ENCODE data around the gene TUBAL3. TPM values are rescaled to one million over a fixed set of nuclear protein-coding genes. Genes with fewer than 3 reads are reported as not detected.

TUBAL3 gene
- total RNA-seq, 1 experiment from 2014 or later: 0.98 TPM

DNA sequence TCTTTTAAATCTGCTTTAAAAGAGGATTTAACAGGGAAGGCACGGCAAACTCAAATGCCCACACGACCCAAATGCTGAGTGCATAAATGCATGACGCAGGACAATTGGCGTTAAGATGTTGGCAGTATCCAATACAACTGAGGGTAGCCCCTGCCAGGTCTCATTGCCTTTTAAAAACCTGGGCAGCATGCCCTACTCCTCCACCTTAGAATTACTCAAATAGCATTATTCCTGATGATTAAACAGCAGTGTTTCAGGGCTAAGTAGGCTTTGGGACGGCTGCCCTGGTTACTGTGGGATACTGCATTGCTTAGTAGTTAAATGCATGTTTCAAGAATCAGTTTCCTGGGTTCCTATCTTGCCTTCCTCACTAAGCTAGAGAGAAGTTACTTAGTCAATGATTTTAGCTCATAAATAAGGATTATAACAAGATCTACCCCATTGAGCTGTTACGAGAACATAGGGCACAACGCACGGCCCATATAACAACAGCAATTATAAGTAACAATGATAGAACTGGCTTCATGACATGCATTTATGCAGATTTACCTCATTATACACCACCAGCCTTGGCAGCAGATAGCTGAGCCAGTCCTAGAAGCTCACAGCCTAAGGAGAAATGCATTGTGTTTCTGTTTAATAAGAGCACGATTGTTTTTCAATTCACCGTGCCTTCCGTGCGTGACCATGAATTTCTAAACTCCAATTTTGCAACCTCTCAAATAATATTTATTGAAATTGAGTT lies 7.9 kb downstream of the TUBAL3 start:
- H3K79me2 ChIP-seq (ENCODE audit: insufficient read depth, low read length): no peaks in the 10 kb centered on the region
- no peaks in the 10 kb centered on the region for H4K20me1 ChIP-seq (ENCODE audit: insufficient read depth)
- H3K4me2 ChIP-seq (ENCODE audit: low read length): no peak overlapping the region
- H2AFZ ChIP-seq (ENCODE audit: low read depth, low read length, poor library complexity, severe bottlenecking): no peak overlapping the region
- ChIA-PET CTCF (no interaction called here), POLR2A (no interaction called here), RAD21 (ENCODE audit: low non-redundant PET in 1 of 2, low total read pairs in 2 of 2, uncharacterized antibody in 2 of 2, unreplicated experiment in 2 of 2) (no interaction called here)
- no peak overlapping the region for H3K4me3 ChIP-seq (replicated peaks in 1 of 2; ENCODE audit: low read depth in 1 of 2, low read length in 2 of 2)
- no peaks in the 10 kb centered on the region for H3K9me2 ChIP-seq (ENCODE audit: insufficient read depth)
- intact Hi-C loops (cut with micrococcal nuclease): no loop called here
- ATAC-seq (no peak), DNase-seq (ENCODE audit: low read depth, low spot score) (no peak)
- no peak overlapping the region for H3K27ac ChIP-seq (ENCODE audit: low read depth, low read length)
- H3K4me1 ChIP-seq (ENCODE audit: control insufficient read depth in 1 of 2, insufficient read depth in 2 of 2, low read length in 2 of 2): no peaks in the 10 kb centered on the region
- H3K36me3 ChIP-seq (ENCODE audit: control insufficient read depth in 1 of 2, insufficient read depth in 2 of 2, low read length in 2 of 2): no peaks in the 10 kb centered on the region
- no peaks in the 10 kb centered on the region for H3K27me3 ChIP-seq (ENCODE audit: insufficient read depth, low read length)
- no TSS peak for BruUV-seq (replicated peaks)
- TF ChIP-seq RAD21 (IDR thresholded peaks at IDR 0.05; ENCODE audit: low read depth) (no peak), ZFX (IDR thresholded peaks at IDR 0.05) (no peak), YY1 (IDR thresholded peaks at IDR 0.05; ENCODE audit: extremely low read depth, insufficient replicate concordance, low read depth, low read length) (no peak), CEBPB (IDR thresholded peaks at IDR 0.05; ENCODE audit: low read depth) (no peak), SRF (IDR thresholded peaks at IDR 0.05; ENCODE audit: low read depth) (no peak)
- TF ChIP-seq, protein P1, sequence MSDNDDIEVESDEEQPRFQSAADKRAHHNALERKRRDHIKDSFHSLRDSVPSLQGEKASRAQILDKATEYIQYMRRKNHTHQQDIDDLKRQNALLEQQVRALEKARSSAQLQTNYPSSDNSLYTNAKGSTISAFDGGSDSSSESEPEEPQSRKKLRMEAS (IDR thresholded peaks at IDR 0.05): no peak
- H3K9me3 ChIP-seq (ENCODE audit: control insufficient read depth in 1 of 2, insufficient read depth in 1 of 2, low read depth in 1 of 2, low read length in 2 of 2): peaks cover 0 to 2% of the 10 kb centered on the region in 2 experiments; a peak in 1 of 4 replicates
- H3K9ac ChIP-seq (ENCODE audit: low read length): no peak overlapping the region

GRCh38 chr10:5395168-5395567 lies 9.5 kb downstream of the TUBAL3 start:
- CTCF ChIA-PET: no interaction called here
- POLR2A ChIA-PET: no interaction called here
- BruUV-seq (replicated peaks): no TSS peak

More at GRCh38 chr10:5395168-5395567, 9.5 kb downstream of the TUBAL3 start:
- Histone ChIP-seq H2AFZ (ENCODE audit: low read depth, low read length, poor library complexity, severe bottlenecking) (no peak overlapping the region), H3K4me2 (ENCODE audit: low read length) (no peak overlapping the region), H3K36me3 (ENCODE audit: control insufficient read depth in 1 of 2, insufficient read depth in 2 of 2, low read length in 2 of 2) (no peaks in the 10 kb centered on the region), H3K27ac (ENCODE audit: low read depth, low read length) (no peak overlapping the region), H3K4me3 (replicated peaks in 1 of 2; ENCODE audit: low read depth in 1 of 2, low read length in 2 of 2) (no peak overlapping the region), H4K20me1 (ENCODE audit: insufficient read depth) (no peaks in the 10 kb centered on the region), H3K4me1 (ENCODE audit: control insufficient read depth in 1 of 2, insufficient read depth in 2 of 2, low read length in 2 of 2) (no peaks in the 10 kb centered on the region), H3K9me2 (ENCODE audit: insufficient read depth) (no peaks in the 10 kb centered on the region), H3K79me2 (ENCODE audit: insufficient read depth, low read length) (no peaks in the 10 kb centered on the region), H3K9ac (ENCODE audit: low read length) (no peak overlapping the region), H3K27me3 (ENCODE audit: insufficient read depth, low read length) (no peaks in the 10 kb centered on the region), H3K9me3 (ENCODE audit: control insufficient read depth in 1 of 2, insufficient read depth in 1 of 2, low read depth in 1 of 2, low read length in 2 of 2) (peaks cover 4 to 14% of the 10 kb centered on the region in 2 experiments; a peak in 3 of 4 replicates)
- RAD21 ChIA-PET (ENCODE audit: low non-redundant PET in 1 of 2, low total read pairs in 2 of 2, uncharacterized antibody in 2 of 2, unreplicated experiment in 2 of 2): no interaction called here
- ATAC-seq (no peak), DNase-seq (ENCODE audit: low read depth, low spot score) (no peak)
- intact Hi-C loops (cut with micrococcal nuclease): no loop called here
- TF ChIP-seq CEBPB (IDR thresholded peaks at IDR 0.05; ENCODE audit: low read depth) (no peak), SP1 (IDR thresholded peaks at IDR 0.05; ENCODE audit: low read depth) (no peak), ELF1 (IDR thresholded peaks at IDR 0.05; ENCODE audit: borderline replicate concordance, low read depth) (no peak), YY1 (IDR thresholded peaks at IDR 0.05; ENCODE audit: extremely low read depth, insufficient replicate concordance, low read depth, low read length) (no peak), RAD21 (IDR thresholded peaks at IDR 0.05; ENCODE audit: low read depth) (no peak), EZH2phosphoT487 (IDR thresholded peaks at IDR 0.05; ENCODE audit: borderline replicate concordance) (no peak), POLR2A (IDR thresholded peaks at IDR 0.05; ENCODE audit: borderline replicate concordance, extremely low read depth, insufficient read depth, insufficient read length) (no peak), EGR1 (IDR thresholded peaks at IDR 0.05; ENCODE audit: low read depth) (no peak)

Data from HCT116 (cell line).